HepG2 (cell line): Measurements from ENCODE around the gene C9orf50. TPM values are rescaled to one million over a fixed set of nuclear protein-coding genes. Genes with fewer than 3 reads are reported as not detected.

Experiments
- BCLAF1 ChIP-seq: fragments of 450-650 bp; IDR thresholded peaks from 2 replicates; pipeline ENCODE4 v1.6.1; 2017; ENCODE audit warnings: mild to moderate bottlenecking
- DR1 ChIP-seq: sonication (generic); formaldehyde crosslinking; IDR thresholded peaks from 2 replicates; pipeline ENCODE4 v1.8.0; 2021; ENCODE audit warnings: mild to moderate bottlenecking, missing genetic modification reagents, inconsistent platforms
- EEA1 ChIP-seq: sonication (generic); formaldehyde crosslinking; IDR thresholded peaks from 2 replicates; pipeline ENCODE4 v1.5.1; 2020; ENCODE audit warnings: mild to moderate bottlenecking, missing genetic modification reagents, borderline replicate concordance
- NCOA2 ChIP-seq: sonication (generic); formaldehyde crosslinking; IDR thresholded peaks from 2 replicates; pipeline ENCODE4 v1.8.0; 2022; ENCODE audit warnings: inconsistent platforms
- NONO ChIP-seq, 2 experiments: fragments of 450-650 bp in 1 of 2; sonication (generic) in 1 of 2; formaldehyde crosslinking in 1 of 2; IDR thresholded peaks in 1 of 2; conservative IDR thresholded peaks in 1 of 2; 2 replicates each; pipeline versions ENCODE4 v1.6.1 to v1.8.0; 2017 to 2022; ENCODE audit warnings: mild to moderate bottlenecking in 1 of 2, missing genetic modification reagents in 1 of 2, moderate library complexity in 1 of 2
- POLR2A ChIP-seq, 2 experiments: IDR thresholded peaks; 2 replicates each; pipeline ENCODE4 v1.6.1; 2011; ENCODE audit warnings: low read depth in 2 of 2, low read length in 2 of 2, mild to moderate bottlenecking in 1 of 2, moderate library complexity in 1 of 2; ENCODE audit not compliant: insufficient read depth in 1 of 2
- RFX1 ChIP-seq: fragments of 450-650 bp; IDR thresholded peaks from 2 replicates; pipeline ENCODE4 v1.6.1; 2017
- SRF ChIP-seq: IDR thresholded peaks from 2 replicates; pipeline ENCODE4 v1.6.1; 2011; ENCODE audit warnings: mild to moderate bottlenecking, low read depth, low read length, moderate library complexity
- TEAD3 ChIP-seq: optimal IDR thresholded peaks from 2 replicates; pipeline ENCODE3; 2016; ENCODE audit warnings: borderline replicate concordance
- ZBTB4 ChIP-seq: sonication (generic); formaldehyde crosslinking; IDR thresholded peaks from 2 replicates; pipeline ENCODE4 v1.4.0; 2020; ENCODE audit warnings: missing genetic modification reagents, mild to moderate bottlenecking, borderline replicate concordance
- ZNF331 ChIP-seq: sonication (generic); formaldehyde crosslinking; IDR thresholded peaks from 2 replicates; pipeline ENCODE4 v1.4.0; 2020; ENCODE audit warnings: missing genetic modification reagents
- ZNF563 ChIP-seq: sonication (generic); formaldehyde crosslinking; IDR thresholded peaks from 2 replicates; pipeline ENCODE4 v1.8.0; 2022; ENCODE audit warnings: mild to moderate bottlenecking, moderate library complexity, missing genetic modification reagents
- ZNF768 ChIP-seq: sonication (generic); formaldehyde crosslinking; IDR thresholded peaks from 2 replicates; pipeline ENCODE4 v1.4.0; 2020; ENCODE audit warnings: missing genetic modification reagents
- ZSCAN31 ChIP-seq: sonication (generic); formaldehyde crosslinking; IDR thresholded peaks from 2 replicates; pipeline ENCODE4 v1.5.0; 2020; ENCODE audit warnings: low read depth, mild to moderate bottlenecking, missing genetic modification reagents
- polyA plus RNA-seq, 8 experiments: library from polyadenylated mRNA; depleted of rRNA in 3 of 8; stranded (reverse) in 7 of 8; unstranded in 1 of 8; fragments of >200 nt; fragmentation: Illumina TruSeq in 4 of 8; extraction: Trizol in 4 of 8; gene quantifications; 2 replicates each; pipeline versions ENCODE4 v1.2.1 to v1.2.3, GENCODE V29; 2011 to 2016; ENCODE audit warnings: low read depth in 4 of 8, missing spikeins in 1 of 8, mixed read lengths in 1 of 8; ENCODE audit not compliant: insufficient read depth in 1 of 8
- total RNA-seq, 5 experiments: library from RNA; depleted of rRNA; stranded (reverse); fragments of >200 nt; fragmentation: Illumina TruSeq; extraction: Trizol; gene quantifications; 2 replicates each; pipeline ENCODE4 v1.2.3, GENCODE V29; 2016; ENCODE audit warnings: low read depth in 1 of 5
- TF ChIP-seq, protein P1 (sequence below): IDR thresholded peaks from 2 replicates; pipeline ENCODE4 v1.4.0; 2020; ENCODE audit warnings: mild to moderate bottlenecking, missing genetic modification reagents
- TF ChIP-seq, protein P2 (sequence below): sonication (generic); formaldehyde crosslinking; IDR thresholded peaks from 2 replicates; pipeline ENCODE4 v1.4.0; 2020; ENCODE audit warnings: missing genetic modification reagents, borderline replicate concordance
- TF ChIP-seq, protein P3 (sequence below): sonication (generic); formaldehyde crosslinking; IDR thresholded peaks from 2 replicates; pipeline ENCODE4 v1.5.0; 2020; ENCODE audit warnings: missing genetic modification reagents, mild to moderate bottlenecking, borderline replicate concordance

Gene C9orf50
- total and polyA plus RNA-seq, 2 of the 13 experiments (the other 11 are each of a cell fraction or from before 2014, with no cell fraction given), result not detected

DNA sequence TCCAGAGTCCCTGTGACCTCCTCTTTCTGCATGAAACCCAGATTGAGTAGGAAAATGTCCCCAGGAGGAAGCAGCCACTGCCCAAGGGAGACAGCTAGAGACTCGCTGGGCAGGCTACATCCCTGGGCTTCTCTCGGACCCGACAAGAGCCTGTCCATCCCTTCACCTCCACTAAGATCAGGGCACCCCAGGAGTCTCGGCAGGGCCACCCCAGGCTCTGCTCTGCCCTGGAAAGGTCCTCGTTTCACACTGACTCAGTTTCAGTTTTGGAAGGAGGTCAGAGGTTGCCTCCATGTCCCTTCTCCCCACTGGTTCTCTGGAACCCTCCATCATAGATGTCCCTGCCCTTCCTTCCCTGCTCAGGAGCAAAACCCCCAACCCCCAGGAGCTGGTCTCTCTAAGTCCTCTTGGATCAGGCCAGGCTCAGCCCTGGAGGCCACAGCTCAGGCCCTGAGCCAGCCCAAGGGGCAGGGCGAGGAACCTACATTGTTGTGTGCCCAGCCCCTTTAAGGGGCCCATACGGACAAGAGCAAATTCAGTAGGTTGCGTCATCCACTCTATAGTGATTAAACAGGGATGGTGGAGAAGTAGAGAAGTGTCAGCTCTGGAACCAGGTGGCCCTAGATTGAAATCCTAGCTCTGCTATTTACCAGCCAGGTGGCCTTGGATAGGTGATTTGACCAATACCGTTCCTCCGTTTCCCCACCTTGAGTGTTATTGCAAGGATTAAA lies 37.4 kb downstream of the C9orf50 start (continued):
- TF ChIP-seq SRF (no peak), EEA1 (no peak), DR1 (CRISPR knock-in tag) (no peak), NCOA2 (CRISPR knock-in tag) (0 out of 2 replicates have a peak, but pooled peaks have one; percentile 9), POLR2A (IDR thresholded peaks at IDR 0.05; ENCODE audit: insufficient read depth in 1 of 2, low read depth in 2 of 2, low read length in 2 of 2) (no peak), ZNF768 (no peak), ZBTB4 (CRISPR knock-in tag) (no peak), TEAD3 (peak; percentile 17), ZNF331 (no peak; the same call in 1 of the 2 replicates), BCLAF1 (no peak), ZNF563 (CRISPR knock-in tag) (no peak), RFX1 (no peak), ZSCAN31 (CRISPR knock-in tag) (no peak), NONO (IDR thresholded peaks at IDR 0.05) (no peak), NONO (CRISPR knock-in tag; conservative IDR thresholded peaks at IDR 0.05) (no peak)
- TF ChIP-seq, protein P1, sequence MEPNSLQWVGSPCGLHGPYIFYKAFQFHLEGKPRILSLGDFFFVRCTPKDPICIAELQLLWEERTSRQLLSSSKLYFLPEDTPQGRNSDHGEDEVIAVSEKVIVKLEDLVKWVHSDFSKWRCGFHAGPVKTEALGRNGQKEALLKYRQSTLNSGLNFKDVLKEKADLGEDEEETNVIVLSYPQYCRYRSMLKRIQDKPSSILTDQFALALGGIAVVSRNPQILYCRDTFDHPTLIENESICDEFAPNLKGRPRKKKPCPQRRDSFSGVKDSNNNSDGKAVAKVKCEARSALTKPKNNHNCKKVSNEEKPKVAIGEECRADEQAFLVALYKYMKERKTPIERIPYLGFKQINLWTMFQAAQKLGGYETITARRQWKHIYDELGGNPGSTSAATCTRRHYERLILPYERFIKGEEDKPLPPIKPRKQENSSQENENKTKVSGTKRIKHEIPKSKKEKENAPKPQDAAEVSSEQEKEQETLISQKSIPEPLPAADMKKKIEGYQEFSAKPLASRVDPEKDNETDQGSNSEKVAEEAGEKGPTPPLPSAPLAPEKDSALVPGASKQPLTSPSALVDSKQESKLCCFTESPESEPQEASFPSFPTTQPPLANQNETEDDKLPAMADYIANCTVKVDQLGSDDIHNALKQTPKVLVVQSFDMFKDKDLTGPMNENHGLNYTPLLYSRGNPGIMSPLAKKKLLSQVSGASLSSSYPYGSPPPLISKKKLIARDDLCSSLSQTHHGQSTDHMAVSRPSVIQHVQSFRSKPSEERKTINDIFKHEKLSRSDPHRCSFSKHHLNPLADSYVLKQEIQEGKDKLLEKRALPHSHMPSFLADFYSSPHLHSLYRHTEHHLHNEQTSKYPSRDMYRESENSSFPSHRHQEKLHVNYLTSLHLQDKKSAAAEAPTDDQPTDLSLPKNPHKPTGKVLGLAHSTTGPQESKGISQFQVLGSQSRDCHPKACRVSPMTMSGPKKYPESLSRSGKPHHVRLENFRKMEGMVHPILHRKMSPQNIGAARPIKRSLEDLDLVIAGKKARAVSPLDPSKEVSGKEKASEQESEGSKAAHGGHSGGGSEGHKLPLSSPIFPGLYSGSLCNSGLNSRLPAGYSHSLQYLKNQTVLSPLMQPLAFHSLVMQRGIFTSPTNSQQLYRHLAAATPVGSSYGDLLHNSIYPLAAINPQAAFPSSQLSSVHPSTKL (CRISPR knock-in tag), result 0 out of 2 replicates have a peak, but pooled peaks have one; percentile 17
- TF ChIP-seq, protein P2, sequence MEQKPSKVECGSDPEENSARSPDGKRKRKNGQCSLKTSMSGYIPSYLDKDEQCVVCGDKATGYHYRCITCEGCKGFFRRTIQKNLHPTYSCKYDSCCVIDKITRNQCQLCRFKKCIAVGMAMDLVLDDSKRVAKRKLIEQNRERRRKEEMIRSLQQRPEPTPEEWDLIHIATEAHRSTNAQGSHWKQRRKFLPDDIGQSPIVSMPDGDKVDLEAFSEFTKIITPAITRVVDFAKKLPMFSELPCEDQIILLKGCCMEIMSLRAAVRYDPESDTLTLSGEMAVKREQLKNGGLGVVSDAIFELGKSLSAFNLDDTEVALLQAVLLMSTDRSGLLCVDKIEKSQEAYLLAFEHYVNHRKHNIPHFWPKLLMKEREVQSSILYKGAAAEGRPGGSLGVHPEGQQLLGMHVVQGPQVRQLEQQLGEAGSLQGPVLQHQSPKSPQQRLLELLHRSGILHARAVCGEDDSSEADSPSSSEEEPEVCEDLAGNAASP (CRISPR knock-in tag), result no peak
- TF ChIP-seq, protein P3, sequence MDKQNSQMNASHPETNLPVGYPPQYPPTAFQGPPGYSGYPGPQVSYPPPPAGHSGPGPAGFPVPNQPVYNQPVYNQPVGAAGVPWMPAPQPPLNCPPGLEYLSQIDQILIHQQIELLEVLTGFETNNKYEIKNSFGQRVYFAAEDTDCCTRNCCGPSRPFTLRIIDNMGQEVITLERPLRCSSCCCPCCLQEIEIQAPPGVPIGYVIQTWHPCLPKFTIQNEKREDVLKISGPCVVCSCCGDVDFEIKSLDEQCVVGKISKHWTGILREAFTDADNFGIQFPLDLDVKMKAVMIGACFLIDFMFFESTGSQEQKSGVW (CRISPR knock-in tag), result no peak
